HCT116 (cell line): ENCODE measurements around the gene RBBP8NL. TPM values are rescaled to one million over a fixed set of nuclear protein-coding genes. Genes with fewer than 3 reads are reported as not detected.

Experiments
- ATAC-seq: fragments of 200-7000 bp; cut with Tn5 transposase; 2 replicates; pipeline ENCODE4 v1.9.1; 2020; ENCODE audit warnings: mild to moderate bottlenecking, moderate library complexity
- BruUV-seq: library from RNA; stranded (reverse); fragments of 400-500 nt; replicated peaks from 2 replicates; lab custom pipeline; 2021; lab: Mats Ljungman, UMichigan
- CTCF ChIA-PET: fragments of 300-600 bp; sonication (Branson Sonifier 250); formaldehyde crosslinking; loops from one replicate; lab custom pipeline; 2021; ENCODE audit warnings: antibody characterized with exemption; lab: Charles Lee
- POLR2A ChIA-PET: fragments of 300-600, 350-600 bp; sonication (Branson Sonifier 250); formaldehyde crosslinking; loops from one replicate; lab custom pipeline; 2021; ENCODE audit warnings: antibody characterized with exemption; lab: Charles Lee
- RAD21 ChIA-PET, 2 experiments: fragments of 300-600 bp; sonication (Branson Sonifier 250); formaldehyde crosslinking; loops; one replicate each; lab custom pipeline; 2023; ENCODE audit warnings: low total read pairs in 2 of 2; ENCODE audit not compliant: uncharacterized antibody in 2 of 2, unreplicated experiment in 2 of 2, low non-redundant PET in 1 of 2; lab: Charles Lee
- DNase-seq: peaks from one replicate; pipeline ENCODE4 v3.0.0-alpha.2; 2010; ENCODE audit warnings: low read depth, low spot score
- H2AFZ ChIP-seq: fragments of 200-600 bp; shearing (Covaris generic), sonication (generic); 2 replicates; pipeline ENCODE4 v1.6.1; 2017; ENCODE audit warnings: low read depth, mixed run types, mixed read lengths, antibody characterized with exemption, low read length; ENCODE audit not compliant: poor library complexity, severe bottlenecking
- H3K27ac ChIP-seq: 2 replicates; pipeline ENCODE4 v1.5.1; 2012; ENCODE audit warnings: low read depth, low read length
- H3K27me3 ChIP-seq: fragments of 200-600 bp; sonication (generic); 2 replicates; pipeline ENCODE4 v1.6.1; 2016; ENCODE audit warnings: mixed run types, low read length, mixed read lengths; ENCODE audit not compliant: insufficient read depth
- H3K36me3 ChIP-seq, 2 experiments: fragments of 200-500 bp in 1 of 2; fragments of 200-600 bp in 1 of 2; sonication (Bioruptor generic) in 1 of 2; sonication (generic) in 1 of 2; 2 replicates each; pipeline versions ENCODE4 v1.5.1 to v1.6.1; 2014 to 2016; ENCODE audit warnings: low read length in 2 of 2, inconsistent platforms in 1 of 2, mixed read lengths in 1 of 2, mixed run types in 1 of 2; ENCODE audit not compliant: insufficient read depth in 2 of 2, control insufficient read depth in 1 of 2
- H3K4me1 ChIP-seq, 2 experiments: fragments of 200-600 bp in 1 of 2; sonication (generic) in 1 of 2; 2 replicates each; pipeline versions ENCODE4 v1.5.1 to v1.6.1; 2012 to 2017; ENCODE audit warnings: low read length in 2 of 2, inconsistent platforms in 1 of 2, mild to moderate bottlenecking in 1 of 2, mixed read lengths in 1 of 2, mixed run types in 1 of 2, moderate library complexity in 1 of 2; ENCODE audit not compliant: insufficient read depth in 2 of 2, control insufficient read depth in 1 of 2
- H3K4me2 ChIP-seq: fragments of 200-600 bp; sonication (generic); 2 replicates; pipeline ENCODE4 v1.6.1; 2017; ENCODE audit warnings: mixed run types, low read length, mixed read lengths
- H3K4me3 ChIP-seq, 2 experiments: fragments of 200-600 bp in 1 of 2; sonication (generic) in 1 of 2; replicated peaks in 1 of 2; 2 replicates each; pipeline ENCODE4 v1.5.1; 2011 to 2016; ENCODE audit warnings: low read length in 2 of 2, control low read depth in 1 of 2, low read depth in 1 of 2, mild to moderate bottlenecking in 1 of 2, mixed read lengths in 1 of 2, mixed run types in 1 of 2
- H3K79me2 ChIP-seq: fragments of 200-600 bp; sonication (generic); 2 replicates; pipeline ENCODE4 v1.6.1; 2017; ENCODE audit warnings: mild to moderate bottlenecking, mixed run types, low read length, moderate library complexity, mixed read lengths; ENCODE audit not compliant: insufficient read depth
- H3K9ac ChIP-seq: fragments of 200-600 bp; sonication (generic); 2 replicates; pipeline ENCODE4 v1.6.1; 2016; ENCODE audit warnings: low read length, mixed read lengths
- H3K9me2 ChIP-seq: fragments of 200-600 bp; sonication (generic), shearing (Covaris generic); 2 replicates; pipeline ENCODE4 v1.6.1; 2017; ENCODE audit warnings: mixed run types, mild to moderate bottlenecking, moderate library complexity; ENCODE audit not compliant: insufficient read depth
- H3K9me3 ChIP-seq, 2 experiments: fragments of 200-500 bp in 1 of 2; fragments of 200-600 bp in 1 of 2; sonication (Bioruptor generic) in 1 of 2; sonication (generic) in 1 of 2; 2 replicates each; pipeline ENCODE4 v1.6.1; 2014 to 2017; ENCODE audit warnings: low read length in 2 of 2, mixed read lengths in 2 of 2, inconsistent platforms in 1 of 2, low read depth in 1 of 2, mild to moderate bottlenecking in 1 of 2, mixed run types in 1 of 2, moderate library complexity in 1 of 2; ENCODE audit not compliant: control insufficient read depth in 1 of 2, insufficient read depth in 1 of 2
- H4K20me1 ChIP-seq: fragments of 200-600 bp; sonication (generic), shearing (Covaris generic); 2 replicates; pipeline ENCODE4 v1.6.1; 2017; ENCODE audit warnings: mixed run types, mild to moderate bottlenecking, moderate library complexity; ENCODE audit not compliant: insufficient read depth
- ELF1 ChIP-seq: IDR thresholded peaks from 2 replicates; pipeline ENCODE4 v1.6.1; 2012; ENCODE audit warnings: low read depth, borderline replicate concordance
- ZFX ChIP-seq: fragments of 450-650 bp; IDR thresholded peaks from 2 replicates; pipeline ENCODE4 v1.6.1; 2017
- intact Hi-C: fragments of 100-400 bp; cut with micrococcal nuclease; formaldehyde crosslinking; loops from 2 replicates; pipeline ENCODE4 v1.10.0; 2022
- total RNA-seq: library from RNA; stranded (reverse); gene quantifications from one replicate; pipeline ENCODE4 v1.2.1, GENCODE V29; 2021; ENCODE audit not compliant: unreplicated experiment
- TF ChIP-seq, protein P1 (sequence below), 3 experiments: fragments of 200-600 bp in 1 of 3; sonication (generic) in 1 of 3; IDR thresholded peaks in 2 of 3; conservative IDR thresholded peaks in 1 of 3; 2 replicates each; pipeline ENCODE4 v1.5.1; 2012 to 2017; ENCODE audit warnings: low read depth in 2 of 3, low read length in 2 of 3, antibody characterized with exemption in 1 of 3, borderline replicate concordance in 1 of 3, control low read depth in 1 of 3, mild to moderate bottlenecking in 1 of 3, mixed read lengths in 1 of 3, mixed run types in 1 of 3, moderate library complexity in 1 of 3; ENCODE audit not compliant: insufficient read depth in 1 of 3

Gene RBBP8NL
- total RNA-seq, 1 experiment from 2014 or later, result 0.59 TPM

DNA sequence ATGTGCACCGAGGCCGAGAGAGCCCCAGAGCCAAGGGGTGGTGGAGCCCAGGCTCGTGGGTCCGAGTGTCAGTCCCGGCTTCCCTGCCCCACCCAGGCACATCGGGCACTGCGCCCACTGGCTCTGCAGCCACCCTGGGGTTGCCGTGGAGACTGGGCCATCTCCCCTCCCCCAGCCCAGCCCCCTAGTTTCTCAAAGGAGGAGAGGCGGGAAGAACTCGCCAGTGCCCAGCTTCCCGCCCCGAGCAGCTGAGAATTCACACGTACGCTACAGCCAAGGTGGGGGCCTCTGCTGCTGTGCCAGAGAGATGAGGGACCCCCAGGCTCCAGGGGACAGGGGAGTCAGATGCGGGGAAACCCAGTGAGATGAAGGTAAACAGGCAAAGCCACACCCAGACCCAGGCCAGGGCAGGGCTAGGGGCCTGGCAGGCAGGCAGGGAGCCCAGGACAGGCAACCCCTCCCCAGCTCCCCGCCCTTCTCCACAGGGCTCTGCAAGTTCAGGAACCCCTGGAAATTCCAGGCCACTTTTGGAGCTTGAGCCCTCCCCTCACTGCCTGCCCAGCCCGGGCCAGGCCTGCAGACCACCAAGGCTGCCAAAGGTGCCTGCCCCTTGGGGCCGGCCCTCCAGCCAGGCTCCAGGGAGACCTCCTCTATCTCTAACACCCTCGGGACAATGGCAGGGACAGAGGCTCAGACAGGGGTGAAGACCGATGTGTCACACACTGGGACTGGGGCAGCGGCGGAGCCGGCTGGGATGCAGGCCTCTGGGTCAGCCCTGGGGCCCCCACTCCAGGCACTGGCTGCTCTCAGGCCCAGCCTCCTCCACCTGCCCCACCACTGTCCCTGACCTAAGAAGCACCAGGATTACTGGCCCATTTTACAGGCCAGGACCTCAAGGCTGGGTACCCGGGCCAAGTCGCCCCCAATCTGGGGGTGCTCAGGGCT is 66.2 kb downstream of the RBBP8NL start:
- peak overlapping the region; percentile 100 for H3K4me2 ChIP-seq
- intact Hi-C loops, result no loop called here
- no peaks in the 10 kb centered on the region for H3K27me3 ChIP-seq
- TF ChIP-seq ELF1 (no peak), ZFX (peak; percentile 23; the same call in 1 of the 2 replicates)
- TF ChIP-seq, protein P1, sequence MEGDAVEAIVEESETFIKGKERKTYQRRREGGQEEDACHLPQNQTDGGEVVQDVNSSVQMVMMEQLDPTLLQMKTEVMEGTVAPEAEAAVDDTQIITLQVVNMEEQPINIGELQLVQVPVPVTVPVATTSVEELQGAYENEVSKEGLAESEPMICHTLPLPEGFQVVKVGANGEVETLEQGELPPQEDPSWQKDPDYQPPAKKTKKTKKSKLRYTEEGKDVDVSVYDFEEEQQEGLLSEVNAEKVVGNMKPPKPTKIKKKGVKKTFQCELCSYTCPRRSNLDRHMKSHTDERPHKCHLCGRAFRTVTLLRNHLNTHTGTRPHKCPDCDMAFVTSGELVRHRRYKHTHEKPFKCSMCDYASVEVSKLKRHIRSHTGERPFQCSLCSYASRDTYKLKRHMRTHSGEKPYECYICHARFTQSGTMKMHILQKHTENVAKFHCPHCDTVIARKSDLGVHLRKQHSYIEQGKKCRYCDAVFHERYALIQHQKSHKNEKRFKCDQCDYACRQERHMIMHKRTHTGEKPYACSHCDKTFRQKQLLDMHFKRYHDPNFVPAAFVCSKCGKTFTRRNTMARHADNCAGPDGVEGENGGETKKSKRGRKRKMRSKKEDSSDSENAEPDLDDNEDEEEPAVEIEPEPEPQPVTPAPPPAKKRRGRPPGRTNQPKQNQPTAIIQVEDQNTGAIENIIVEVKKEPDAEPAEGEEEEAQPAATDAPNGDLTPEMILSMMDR (IDR thresholded peaks at IDR 0.05 in 2 of 3, conservative IDR thresholded peaks at IDR 0.05 in 1 of 3; ENCODE audit: borderline replicate concordance in 1 of 3, insufficient read depth in 1 of 3, low read depth in 2 of 3, low read length in 2 of 3), result no peak
- peak overlapping the region; percentile 94 for H3K9ac ChIP-seq
- H3K9me3 ChIP-seq, result no peaks in the 10 kb centered on the region
- H3K36me3 ChIP-seq, result peaks cover 0 to 2% of the 10 kb centered on the region in 2 experiments; a peak in 1 of 4 replicates
- H3K9me2 ChIP-seq, result no peaks in the 10 kb centered on the region
- peak; percentile 28 for ATAC-seq
- RAD21 ChIA-PET, result interaction anchor here in 1 of 2 experiments (0.5 kb wide), 1 partner anchor 12 kb away, joined by 5 read pairs; no protein-coding TSS in a partner anchor
- POLR2A ChIA-PET, result no interaction called here
- no peaks in the 10 kb centered on the region for H4K20me1 ChIP-seq
- peak overlapping the region; percentile 23 to 44 for H3K4me3 ChIP-seq
- peaks cover 94% of the 10 kb centered on the region for H3K79me2 ChIP-seq
- CTCF ChIA-PET, result no interaction called here
- DNase-seq, result no peak
- H3K27ac ChIP-seq, result peak overlapping the region; percentile 98
- no TSS peak for BruUV-seq
- no peak overlapping the region for H2AFZ ChIP-seq
- peaks cover 81 to 96% of the 10 kb centered on the region in 2 experiments for H3K4me1 ChIP-seq

Other genes with a start within 250 kb of the RBBP8NL start
- gene MTG2, start 244.5 kb downstream of the RBBP8NL start, total RNA-seq, result 43.3 TPM
- gene HRH3, start 207.3 kb downstream of the RBBP8NL start, total RNA-seq, result not detected
- gene OSBPL2, start 189.0 kb downstream of the RBBP8NL start, total RNA-seq, result 36.9 TPM
- gene ADRM1, start 124.5 kb downstream of the RBBP8NL start, total RNA-seq, result 158 TPM
- 321 TPM for gene LAMA5, start 60.2 kb downstream of the RBBP8NL start, total RNA-seq
- 2,488 TPM for gene RPS21, start 40.4 kb downstream of the RBBP8NL start, total RNA-seq
- 8.9 TPM for gene CABLES2, start 20.3 kb downstream of the RBBP8NL start, total RNA-seq
- not detected for gene GATA5, start 48.5 kb upstream of the RBBP8NL start, total RNA-seq
- gene SLCO4A1, start 215.0 kb upstream of the RBBP8NL start, total RNA-seq, result 107 TPM